Neural crest cell (in vitro differentiated cells): ENCODE results near the gene NPR1. TPM values are rescaled to one million over a fixed set of nuclear protein-coding genes. Genes with fewer than 3 reads are reported as not detected.
"Not testable (repeated sequence)": the region's sequence is repeated elsewhere in the genome, so short reads cannot be mapped to it uniquely, and the experiment has no call there.

Source experiments
- DNase-seq: peaks from one replicate; pipeline ENCODE4 v3.0.0; 2021; ENCODE audit warnings: low read depth, mixed read lengths, low spot score
- H3K27ac Mint-ChIP-seq: one replicate; pipeline ENCODE4 v1.8.0; 2021; ENCODE audit warnings: mild to moderate bottlenecking, mixed read lengths; ENCODE audit not compliant: unreplicated experiment
- H3K27me3 Mint-ChIP-seq: 2 replicates; pipeline ENCODE4 v1.8.0; 2021; ENCODE audit warnings: low read depth, mild to moderate bottlenecking, mixed read lengths
- H3K36me3 Mint-ChIP-seq: 2 replicates; pipeline ENCODE4 v1.8.0; 2021; ENCODE audit warnings: low read depth, mild to moderate bottlenecking, mixed read lengths
- H3K4me1 Mint-ChIP-seq: 2 replicates; pipeline ENCODE4 v1.8.0; 2021; ENCODE audit warnings: mixed read lengths
- H3K4me3 Mint-ChIP-seq: one replicate; pipeline ENCODE4 v1.8.0; 2021; ENCODE audit warnings: mild to moderate bottlenecking, mixed read lengths
- H3K9me3 Mint-ChIP-seq: 2 replicates; pipeline ENCODE4 v1.8.0; 2021; ENCODE audit warnings: mixed read lengths
- total RNA-seq: library from RNA; stranded (reverse); gene quantifications from 2 replicates; pipeline ENCODE4 v1.2.1, GENCODE V29; 2021
- TF ChIP-seq, protein P1 (sequence below): fragments of 200-600 bp; sonication (generic); conservative IDR thresholded peaks from 2 replicates; pipeline ENCODE4 v1.5.0; 2021; ENCODE audit warnings: antibody characterized with exemption, mild to moderate bottlenecking

Gene NPR1
- total RNA-seq, 1 donor from 2014 or later: 0.93 TPM

DNA sequence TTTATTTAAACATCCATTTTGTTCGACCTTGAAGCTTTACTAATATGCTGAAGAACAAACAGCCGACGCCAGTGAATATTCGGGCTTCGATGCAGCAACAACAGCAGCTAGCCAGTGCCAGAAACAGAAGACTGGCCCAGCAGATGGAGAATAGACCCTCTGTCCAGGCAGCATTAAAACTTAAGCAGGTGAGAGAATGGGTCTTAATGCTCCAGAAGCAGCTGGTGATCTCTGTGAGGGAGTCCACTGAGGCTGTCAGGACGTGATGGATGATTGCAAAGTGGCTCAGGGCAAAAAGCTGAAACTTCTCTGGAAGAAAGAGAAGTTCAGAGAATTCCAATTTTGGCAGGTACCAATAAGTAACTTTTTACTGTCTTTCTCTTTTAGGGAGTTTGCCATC lies 40.2 kb upstream of the NPR1 start:
- TF ChIP-seq, protein P1, sequence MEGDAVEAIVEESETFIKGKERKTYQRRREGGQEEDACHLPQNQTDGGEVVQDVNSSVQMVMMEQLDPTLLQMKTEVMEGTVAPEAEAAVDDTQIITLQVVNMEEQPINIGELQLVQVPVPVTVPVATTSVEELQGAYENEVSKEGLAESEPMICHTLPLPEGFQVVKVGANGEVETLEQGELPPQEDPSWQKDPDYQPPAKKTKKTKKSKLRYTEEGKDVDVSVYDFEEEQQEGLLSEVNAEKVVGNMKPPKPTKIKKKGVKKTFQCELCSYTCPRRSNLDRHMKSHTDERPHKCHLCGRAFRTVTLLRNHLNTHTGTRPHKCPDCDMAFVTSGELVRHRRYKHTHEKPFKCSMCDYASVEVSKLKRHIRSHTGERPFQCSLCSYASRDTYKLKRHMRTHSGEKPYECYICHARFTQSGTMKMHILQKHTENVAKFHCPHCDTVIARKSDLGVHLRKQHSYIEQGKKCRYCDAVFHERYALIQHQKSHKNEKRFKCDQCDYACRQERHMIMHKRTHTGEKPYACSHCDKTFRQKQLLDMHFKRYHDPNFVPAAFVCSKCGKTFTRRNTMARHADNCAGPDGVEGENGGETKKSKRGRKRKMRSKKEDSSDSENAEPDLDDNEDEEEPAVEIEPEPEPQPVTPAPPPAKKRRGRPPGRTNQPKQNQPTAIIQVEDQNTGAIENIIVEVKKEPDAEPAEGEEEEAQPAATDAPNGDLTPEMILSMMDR: no peak
- DNase-seq: no peak
- H3K36me3 Mint-ChIP-seq: peaks cover 29% of the 10 kb centered on the region
- no peaks in the 10 kb centered on the region for H3K27me3 Mint-ChIP-seq
- H3K9me3 Mint-ChIP-seq: peaks cover 1% of the 10 kb centered on the region
- peaks cover 34% of the 10 kb centered on the region for H3K4me1 Mint-ChIP-seq
- no peak overlapping the region for H3K27ac Mint-ChIP-seq
- H3K4me3 Mint-ChIP-seq: no peak overlapping the region

DNA sequence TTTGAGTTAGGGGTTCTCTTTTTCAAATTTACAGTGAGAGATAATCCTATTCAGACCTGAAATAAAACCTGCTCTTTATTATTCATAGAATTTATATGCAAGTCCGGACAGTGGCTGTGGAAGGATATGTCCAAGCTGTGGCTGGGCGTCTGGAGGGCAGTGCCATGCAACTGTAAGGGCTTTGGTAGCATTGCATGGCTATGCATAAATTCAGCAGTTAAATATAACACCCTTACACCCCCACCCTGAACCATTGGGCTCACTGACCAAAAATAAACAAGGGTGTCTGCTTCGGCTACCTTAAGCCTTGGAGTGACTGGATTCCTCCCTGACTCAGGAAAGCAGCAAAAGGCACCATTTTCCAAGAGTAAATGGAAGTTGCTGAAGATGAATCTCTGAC lies 39.2 kb upstream of the NPR1 start:
- H3K27ac Mint-ChIP-seq: no peak overlapping the region
- no peak for DNase-seq
- H3K36me3 Mint-ChIP-seq: peaks cover 27% of the 10 kb centered on the region
- H3K9me3 Mint-ChIP-seq: no peaks in the 10 kb centered on the region
- peaks cover 29% of the 10 kb centered on the region for H3K4me1 Mint-ChIP-seq
- no peak overlapping the region for H3K4me3 Mint-ChIP-seq
- no peaks in the 10 kb centered on the region for H3K27me3 Mint-ChIP-seq
- TF ChIP-seq, protein P1: no peak

DNA sequence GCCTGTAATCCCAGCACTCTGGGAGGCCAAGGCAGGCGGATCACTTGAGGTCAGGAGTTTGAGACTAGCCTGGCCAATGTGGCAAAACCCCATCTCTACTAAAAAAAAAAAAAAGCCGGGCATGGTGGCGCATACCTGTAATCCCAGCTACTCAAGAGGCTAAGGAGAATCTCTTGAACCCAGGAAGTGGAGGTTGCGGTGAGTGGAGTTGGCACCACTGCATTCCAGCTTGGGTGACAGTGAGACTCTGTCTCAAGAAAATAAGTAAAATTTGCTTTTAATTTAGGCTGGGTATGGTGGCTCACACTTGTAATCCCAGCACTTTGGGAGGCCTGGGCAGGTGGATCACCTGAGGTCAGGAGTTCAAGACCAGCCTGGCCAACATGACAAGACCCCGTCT lies 38.3 kb upstream of the NPR1 start:
- H3K27ac Mint-ChIP-seq, DNase-seq, H3K4me3 Mint-ChIP-seq, H3K9me3 Mint-ChIP-seq, H3K27me3 Mint-ChIP-seq: not testable (repeated sequence)
- peaks cover 30% of the 10 kb centered on the region for H3K36me3 Mint-ChIP-seq
- H3K4me1 Mint-ChIP-seq: peaks cover 22% of the 10 kb centered on the region

DNA sequence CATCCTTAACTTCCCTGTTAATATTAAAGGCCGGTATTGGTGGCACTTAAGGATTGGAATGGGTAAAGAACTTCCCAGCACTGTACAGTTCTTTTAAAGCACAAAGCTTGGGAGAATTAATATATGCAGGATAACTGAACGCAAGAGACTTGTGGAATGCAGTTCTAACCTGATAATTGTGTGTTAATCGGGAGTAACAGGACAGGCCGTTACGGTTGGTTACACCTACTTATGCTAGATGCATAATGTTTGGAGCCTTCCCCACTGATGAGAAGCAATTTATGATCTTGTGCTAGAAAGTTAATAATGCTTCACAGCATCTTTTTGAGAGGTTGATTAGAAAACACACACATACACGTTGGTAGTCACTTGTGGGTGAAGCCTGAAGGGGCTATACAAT lies 37.6 kb upstream of the NPR1 start:
- TF ChIP-seq, protein P1: no peak
- no peak for DNase-seq
- no peak overlapping the region for H3K27ac Mint-ChIP-seq
- H3K4me1 Mint-ChIP-seq: peaks cover 18% of the 10 kb centered on the region
- no peaks in the 10 kb centered on the region for H3K9me3 Mint-ChIP-seq
- H3K27me3 Mint-ChIP-seq: no peaks in the 10 kb centered on the region
- peak overlapping the region; percentile 2 for H3K4me3 Mint-ChIP-seq
- peaks cover 36% of the 10 kb centered on the region for H3K36me3 Mint-ChIP-seq

- H3K27me3 Mint-ChIP-seq: no peaks in the 10 kb centered on the region
- H3K36me3 Mint-ChIP-seq: peaks cover 36% of the 10 kb centered on the region
- no peaks in the 10 kb centered on the region for H3K9me3 Mint-ChIP-seq
- no peak overlapping the region for H3K4me3 Mint-ChIP-seq
- no peak for DNase-seq
- no peak overlapping the region for H3K27ac Mint-ChIP-seq
- TF ChIP-seq, protein P1: no peak
- H3K4me1 Mint-ChIP-seq: peaks cover 12% of the 10 kb centered on the region
These were observed 36.3 kb upstream of the NPR1 start for GRCh38 chr1:153642161-153642560.

DNA sequence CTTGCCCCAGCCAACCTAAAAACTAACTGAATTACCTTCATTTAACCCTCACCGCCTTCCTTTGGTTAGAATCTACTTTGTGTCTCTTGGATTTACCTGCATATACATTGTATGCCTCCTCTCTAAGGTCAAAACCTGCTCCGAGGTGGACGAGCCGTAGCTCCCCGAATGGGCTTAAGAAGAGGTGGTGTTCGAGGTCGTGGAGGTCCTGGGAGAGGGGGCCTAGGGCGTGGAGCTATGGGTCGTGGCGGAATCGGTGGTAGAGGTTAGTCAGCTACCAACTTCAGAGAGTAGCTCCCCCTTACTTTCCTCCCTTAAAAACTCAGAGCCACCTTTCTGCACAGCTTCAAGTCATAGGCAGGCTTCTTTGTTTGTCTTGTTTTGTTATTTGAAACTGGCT lies 35.4 kb upstream of the NPR1 start:
- Mint-ChIP-seq H3K27ac (no peak overlapping the region), H3K27me3 (no peaks in the 10 kb centered on the region), H3K4me3 (peak overlapping the region; percentile 5), H3K4me1 (peaks cover 11% of the 10 kb centered on the region), H3K36me3 (peaks cover 35% of the 10 kb centered on the region), H3K9me3 (no peaks in the 10 kb centered on the region)
- TF ChIP-seq, protein P1: no peak
- DNase-seq: no peak
